Measurements from ENCODE around the gene SRGN. TPM values are rescaled to one million over a fixed set of nuclear protein-coding genes. Genes with fewer than 3 reads are reported as not detected.

Gene SRGN
- total and polyA plus RNA-seq, 10 of the 15 experiments (the other 5 are each of a cell fraction or from before 2014, with no cell fraction given): 382 to 2,414 (median 885) TPM

DNA sequence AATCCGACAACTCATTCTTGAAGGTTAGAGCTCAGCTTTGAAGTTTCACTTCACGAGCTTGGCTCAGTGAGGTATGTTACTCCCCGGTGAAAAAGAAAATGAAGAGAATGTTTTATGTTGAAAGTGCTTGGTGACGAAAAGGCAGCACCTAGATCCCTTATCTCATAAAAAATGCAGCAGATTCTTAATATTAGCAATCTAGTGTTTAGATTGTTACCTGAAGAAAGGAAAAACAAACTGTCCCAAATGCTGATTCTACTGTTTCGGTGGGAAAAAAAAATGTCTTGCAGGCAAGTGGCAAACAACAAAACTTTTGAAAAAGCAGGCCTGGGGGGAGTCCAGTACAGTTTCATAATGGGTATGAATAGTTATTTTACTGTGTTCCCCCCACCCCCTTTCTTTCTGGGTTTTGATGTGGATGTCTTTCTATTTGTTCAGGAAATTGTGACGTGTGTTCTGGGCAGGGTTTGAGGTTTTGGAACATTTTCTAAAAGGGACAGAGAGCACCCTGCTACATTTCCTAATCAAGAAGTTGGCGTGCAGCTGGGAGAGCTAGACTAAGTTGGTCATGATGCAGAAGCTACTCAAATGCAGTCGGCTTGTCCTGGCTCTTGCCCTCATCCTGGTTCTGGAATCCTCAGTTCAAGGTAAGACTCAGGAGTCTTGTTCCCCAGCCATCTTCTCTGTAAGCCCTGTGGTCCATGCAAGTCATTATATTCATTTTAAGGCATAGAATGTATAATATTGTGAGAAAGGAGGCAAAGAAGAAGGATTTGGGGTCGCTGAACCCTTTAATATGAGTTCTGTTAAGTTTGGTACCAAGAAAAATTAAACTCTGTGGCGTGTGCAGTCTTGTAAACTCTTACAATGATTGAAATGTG, at the start of gene SRGN (continued):
- TF ChIP-seq, protein P1, sequence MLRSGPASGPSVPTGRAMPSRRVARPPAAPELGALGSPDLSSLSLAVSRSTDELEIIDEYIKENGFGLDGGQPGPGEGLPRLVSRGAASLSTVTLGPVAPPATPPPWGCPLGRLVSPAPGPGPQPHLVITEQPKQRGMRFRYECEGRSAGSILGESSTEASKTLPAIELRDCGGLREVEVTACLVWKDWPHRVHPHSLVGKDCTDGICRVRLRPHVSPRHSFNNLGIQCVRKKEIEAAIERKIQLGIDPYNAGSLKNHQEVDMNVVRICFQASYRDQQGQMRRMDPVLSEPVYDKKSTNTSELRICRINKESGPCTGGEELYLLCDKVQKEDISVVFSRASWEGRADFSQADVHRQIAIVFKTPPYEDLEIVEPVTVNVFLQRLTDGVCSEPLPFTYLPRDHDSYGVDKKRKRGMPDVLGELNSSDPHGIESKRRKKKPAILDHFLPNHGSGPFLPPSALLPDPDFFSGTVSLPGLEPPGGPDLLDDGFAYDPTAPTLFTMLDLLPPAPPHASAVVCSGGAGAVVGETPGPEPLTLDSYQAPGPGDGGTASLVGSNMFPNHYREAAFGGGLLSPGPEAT (IDR thresholded peaks at IDR 0.05; ENCODE audit: low read depth): peak; percentile 89
- TF ChIP-seq YBX1 (IDR thresholded peaks at IDR 0.05) (no peak), SPI1 (IDR thresholded peaks at IDR 0.05; ENCODE audit: borderline replicate concordance, insufficient read depth, low read depth, low read length) (no peak), BACH1 (IDR thresholded peaks at IDR 0.05; ENCODE audit: borderline replicate concordance) (no peak; the same call in 1 of the 2 replicates), IKZF1 (conservative IDR thresholded peaks at IDR 0.05) (peak; percentile 61), EGR1 (IDR thresholded peaks at IDR 0.05; ENCODE audit: borderline replicate concordance in 1 of 2, low read depth in 2 of 2, low read length in 2 of 2) (no peak), HCFC1 (IDR thresholded peaks at IDR 0.05; ENCODE audit: low read length) (peak; percentile 15; the same call in 1 of the 2 replicates), KLF5 (IDR thresholded peaks at IDR 0.05; ENCODE audit: partially characterized antibody) (no peak), NFIC (IDR thresholded peaks at IDR 0.05; ENCODE audit: low read depth, low read length) (peak; percentile 86), CREB1 (IDR thresholded peaks at IDR 0.05; ENCODE audit: low read depth) (peak; percentile 91), NRF1 (conservative IDR thresholded peaks at IDR 0.05; ENCODE audit: low read depth, low read length) (no peak), ZZZ3 (IDR thresholded peaks at IDR 0.05; ENCODE audit: control insufficient read depth, insufficient read length, low read depth) (no peak), FOXM1 (IDR thresholded peaks at IDR 0.05; ENCODE audit: low read depth, low read length) (peak; percentile 88), SUPT20H (IDR thresholded peaks at IDR 0.05; ENCODE audit: borderline replicate concordance, control insufficient read depth, low read depth, low read length) (no peak), NR2C2 (IDR thresholded peaks at IDR 0.05; ENCODE audit: borderline replicate concordance, control insufficient read depth, insufficient read length, low read depth) (no peak), PML (IDR thresholded peaks at IDR 0.05; ENCODE audit: low read length) (peak; percentile 98), BCL11A (IDR thresholded peaks at IDR 0.05; ENCODE audit: low read depth, low read length) (0 out of 2 replicates have a peak, but pooled peaks have one; percentile 20), POU2F2 (IDR thresholded peaks at IDR 0.05; ENCODE audit: borderline replicate concordance, low read depth, low read length) (peak; percentile 97), RELA (IDR thresholded peaks at IDR 0.05; ENCODE audit: borderline replicate concordance, partially characterized antibody) (no peak)
- TF ChIP-seq, protein P2, sequence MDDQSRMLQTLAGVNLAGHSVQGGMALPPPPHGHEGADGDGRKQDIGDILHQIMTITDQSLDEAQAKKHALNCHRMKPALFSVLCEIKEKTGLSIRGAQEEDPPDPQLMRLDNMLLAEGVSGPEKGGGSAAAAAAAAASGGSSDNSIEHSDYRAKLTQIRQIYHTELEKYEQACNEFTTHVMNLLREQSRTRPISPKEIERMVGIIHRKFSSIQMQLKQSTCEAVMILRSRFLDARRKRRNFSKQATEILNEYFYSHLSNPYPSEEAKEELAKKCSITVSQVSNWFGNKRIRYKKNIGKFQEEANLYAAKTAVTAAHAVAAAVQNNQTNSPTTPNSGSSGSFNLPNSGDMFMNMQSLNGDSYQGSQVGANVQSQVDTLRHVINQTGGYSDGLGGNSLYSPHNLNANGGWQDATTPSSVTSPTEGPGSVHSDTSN (IDR thresholded peaks at IDR 0.05; ENCODE audit: insufficient replicate concordance, low read depth, low read length): no peak
- TF ChIP-seq, protein P3, sequence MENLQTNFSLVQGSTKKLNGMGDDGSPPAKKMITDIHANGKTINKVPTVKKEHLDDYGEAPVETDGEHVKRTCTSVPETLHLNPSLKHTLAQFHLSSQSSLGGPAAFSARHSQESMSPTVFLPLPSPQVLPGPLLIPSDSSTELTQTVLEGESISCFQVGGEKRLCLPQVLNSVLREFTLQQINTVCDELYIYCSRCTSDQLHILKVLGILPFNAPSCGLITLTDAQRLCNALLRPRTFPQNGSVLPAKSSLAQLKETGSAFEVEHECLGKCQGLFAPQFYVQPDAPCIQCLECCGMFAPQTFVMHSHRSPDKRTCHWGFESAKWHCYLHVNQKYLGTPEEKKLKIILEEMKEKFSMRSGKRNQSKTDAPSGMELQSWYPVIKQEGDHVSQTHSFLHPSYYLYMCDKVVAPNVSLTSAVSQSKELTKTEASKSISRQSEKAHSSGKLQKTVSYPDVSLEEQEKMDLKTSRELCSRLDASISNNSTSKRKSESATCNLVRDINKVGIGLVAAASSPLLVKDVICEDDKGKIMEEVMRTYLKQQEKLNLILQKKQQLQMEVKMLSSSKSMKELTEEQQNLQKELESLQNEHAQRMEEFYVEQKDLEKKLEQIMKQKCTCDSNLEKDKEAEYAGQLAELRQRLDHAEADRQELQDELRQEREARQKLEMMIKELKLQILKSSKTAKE (IDR thresholded peaks at IDR 0.05; ENCODE audit: low read depth, poor library complexity, severe bottlenecking): peak; percentile 89
- TF ChIP-seq, protein P4, sequence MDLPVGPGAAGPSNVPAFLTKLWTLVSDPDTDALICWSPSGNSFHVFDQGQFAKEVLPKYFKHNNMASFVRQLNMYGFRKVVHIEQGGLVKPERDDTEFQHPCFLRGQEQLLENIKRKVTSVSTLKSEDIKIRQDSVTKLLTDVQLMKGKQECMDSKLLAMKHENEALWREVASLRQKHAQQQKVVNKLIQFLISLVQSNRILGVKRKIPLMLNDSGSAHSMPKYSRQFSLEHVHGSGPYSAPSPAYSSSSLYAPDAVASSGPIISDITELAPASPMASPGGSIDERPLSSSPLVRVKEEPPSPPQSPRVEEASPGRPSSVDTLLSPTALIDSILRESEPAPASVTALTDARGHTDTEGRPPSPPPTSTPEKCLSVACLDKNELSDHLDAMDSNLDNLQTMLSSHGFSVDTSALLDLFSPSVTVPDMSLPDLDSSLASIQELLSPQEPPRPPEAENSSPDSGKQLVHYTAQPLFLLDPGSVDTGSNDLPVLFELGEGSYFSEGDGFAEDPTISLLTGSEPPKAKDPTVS (IDR thresholded peaks at IDR 0.05; ENCODE audit: low read depth, low read length): no peak

All from GM12878 (cell line).